Stimulated activated CD8-positive, alpha-beta memory T cell treated with anti-CD3 and anti-CD28 coated beads, Interleukin-15, amount 100 ng/mL, for 4 hours (primary cell): ENCODE data around the gene HAGH.

Source experiments
- DNase-seq, 2 donors: peaks; one replicate each; pipeline ENCODE4 v3.0.0-alpha.2; 2020; ENCODE audit warnings: low read depth in 2 of 2

Gene HAGH

GRCh38 chr16:1787056-1787321, 39.6 kb downstream of the HAGH start:
- DNase-seq: no peak

- DNase-seq: no peak
Observed at GRCh38 chr16:1786242-1787055, 40.2 kb downstream of the HAGH start.

- DNase-seq: no peak
Observed at GRCh38 chr16:1785846-1786170, 40.8 kb downstream of the HAGH start.

GRCh38 chr16:1784977-1785845, 41.4 kb downstream of the HAGH start:
- no peak for DNase-seq

GRCh38 chr16:1782408-1783264, 44.0 kb downstream of the HAGH start, which contains the start of the genes NUBP2 and SPSB3:
NUBP2 (plus strand) TSS chr16:1782960; CDS start chr16:1783021, 61 bp downstream.
SPSB3 (minus strand) TSS chr16:1782571; CDS start chr16:1781483, 1,088 bp downstream.
- peak; percentile 96 to 97 for DNase-seq

- no peak for DNase-seq
Observed at GRCh38 chr16:1781758-1782407, 44.7 kb downstream of the HAGH start.

- DNase-seq: no peak
Observed at GRCh38 chr16:1781254-1781653, 45.4 kb downstream of the HAGH start.

GRCh38 chr16:1780677-1781072, 46.0 kb downstream of the HAGH start:
- no peak for DNase-seq

- no peak for DNase-seq
Observed at GRCh38 chr16:1779741-1780676, 46.6 kb downstream of the HAGH start.

GRCh38 chr16:1779234-1779701, 47.4 kb downstream of the HAGH start:
- no peak for DNase-seq

- DNase-seq: no peak
Observed at GRCh38 chr16:1778200-1779179, 48.1 kb downstream of the HAGH start.

- DNase-seq: no peak
Observed at GRCh38 chr16:1777375-1778199, 49.0 kb downstream of the HAGH start.

- DNase-seq: no peak
Observed at GRCh38 chr16:1776991-1777374, 49.6 kb downstream of the HAGH start.

- DNase-seq: no peak
Observed at GRCh38 chr16:1776672-1776955, 50.0 kb downstream of the HAGH start.

- DNase-seq: no peak
Observed at GRCh38 chr16:1775846-1776671, 50.6 kb downstream of the HAGH start.

- no peak for DNase-seq
Observed at GRCh38 chr16:1775006-1775845, 51.4 kb downstream of the HAGH start.

GRCh38 chr16:1774448-1774780, 52.2 kb downstream of the HAGH start:
- no peak for DNase-seq
